Measurements from ENCODE around the gene AGTPBP1.

The AGTPBP1 gene

GRCh38 chr9:85676790-85677189 lies 65.0 kb downstream of the AGTPBP1 start:
- H3K27me3 ChIP-seq (replicated peaks; ENCODE audit: control insufficient read depth, insufficient read depth, low read length), result no peaks in the 10 kb centered on the region
- H3K4me1 ChIP-seq (ENCODE audit: control insufficient read depth, insufficient read depth, low read length), result no peaks in the 10 kb centered on the region
- H3K36me3 ChIP-seq (ENCODE audit: control insufficient read depth, insufficient read depth, low read length, severe bottlenecking), result no peaks in the 10 kb centered on the region
- H3K9ac ChIP-seq (ENCODE audit: low read length), result no peak overlapping the region
- H3K9me3 ChIP-seq (ENCODE audit: control insufficient read depth, low read length), result no peaks in the 10 kb centered on the region
- no peak for DNase-seq (ENCODE audit: low read depth)
- no peak overlapping the region for H3K4me3 ChIP-seq (ENCODE audit: low read length)

GRCh38 chr9:85667374-85667773 lies 74.4 kb downstream of the AGTPBP1 start:
- H3K27me3 ChIP-seq (replicated peaks; ENCODE audit: control insufficient read depth, insufficient read depth, low read length), result no peaks in the 10 kb centered on the region
- no peaks in the 10 kb centered on the region for H3K9me3 ChIP-seq (ENCODE audit: control insufficient read depth, low read length)
- peaks cover 9% of the 10 kb centered on the region for H3K4me1 ChIP-seq (ENCODE audit: control insufficient read depth, insufficient read depth, low read length)
- H3K36me3 ChIP-seq (ENCODE audit: control insufficient read depth, insufficient read depth, low read length, severe bottlenecking), result no peaks in the 10 kb centered on the region
- H3K9ac ChIP-seq (ENCODE audit: low read length), result no peak overlapping the region
- no peak overlapping the region for H3K4me3 ChIP-seq (ENCODE audit: low read length)
- no peak for DNase-seq (ENCODE audit: low read depth)

GRCh38 chr9:85666086-85666485 lies 75.7 kb downstream of the AGTPBP1 start:
- peaks cover 9% of the 10 kb centered on the region for H3K4me1 ChIP-seq (ENCODE audit: control insufficient read depth, insufficient read depth, low read length)
- no peaks in the 10 kb centered on the region for H3K36me3 ChIP-seq (ENCODE audit: control insufficient read depth, insufficient read depth, low read length, severe bottlenecking)
- H3K9me3 ChIP-seq (ENCODE audit: control insufficient read depth, low read length), result no peaks in the 10 kb centered on the region
- H3K9ac ChIP-seq (ENCODE audit: low read length), result no peak overlapping the region
- no peak overlapping the region for H3K4me3 ChIP-seq (ENCODE audit: low read length)
- H3K27me3 ChIP-seq (replicated peaks; ENCODE audit: control insufficient read depth, insufficient read depth, low read length), result no peaks in the 10 kb centered on the region
- no peak for DNase-seq (ENCODE audit: low read depth)

GRCh38 chr9:85662573-85662972 lies 79.2 kb downstream of the AGTPBP1 start:
- Histone ChIP-seq H3K27me3 (replicated peaks; ENCODE audit: control insufficient read depth, insufficient read depth, low read length) (no peaks in the 10 kb centered on the region), H3K4me1 (ENCODE audit: control insufficient read depth, insufficient read depth, low read length) (peaks cover 9% of the 10 kb centered on the region), H3K9ac (ENCODE audit: low read length) (no peak overlapping the region), H3K36me3 (ENCODE audit: control insufficient read depth, insufficient read depth, low read length, severe bottlenecking) (no peaks in the 10 kb centered on the region), H3K4me3 (ENCODE audit: low read length) (no peak overlapping the region), H3K9me3 (ENCODE audit: control insufficient read depth, low read length) (no peaks in the 10 kb centered on the region)
- DNase-seq (ENCODE audit: low read depth), result peak; percentile 4

DNA sequence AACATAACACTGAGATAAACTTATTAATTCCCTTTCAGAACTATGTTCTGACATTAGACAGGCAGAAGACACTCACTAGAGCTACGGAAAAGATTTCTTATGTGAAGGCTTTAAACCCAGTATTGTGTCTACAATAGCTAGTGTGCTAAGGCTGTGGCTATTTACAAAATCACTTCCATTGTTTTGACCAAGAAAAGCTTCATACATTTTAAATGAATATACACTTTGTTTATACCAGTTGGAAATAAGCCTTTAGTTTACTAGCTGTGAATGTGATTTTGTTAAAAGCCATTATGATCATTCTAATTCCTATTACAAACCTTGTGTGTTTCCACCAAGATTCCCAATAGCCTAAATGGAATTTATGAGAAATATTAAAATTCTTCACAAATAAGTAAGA lies 83.0 kb downstream of the AGTPBP1 start:
- Histone ChIP-seq H3K9ac (ENCODE audit: low read length) (no peak overlapping the region), H3K9me3 (ENCODE audit: control insufficient read depth, low read length) (no peaks in the 10 kb centered on the region), H3K4me3 (ENCODE audit: low read length) (no peak overlapping the region), H3K4me1 (ENCODE audit: control insufficient read depth, insufficient read depth, low read length) (peaks cover 9% of the 10 kb centered on the region), H3K36me3 (ENCODE audit: control insufficient read depth, insufficient read depth, low read length, severe bottlenecking) (no peaks in the 10 kb centered on the region), H3K27me3 (replicated peaks; ENCODE audit: control insufficient read depth, insufficient read depth, low read length) (no peaks in the 10 kb centered on the region)
- DNase-seq (ENCODE audit: low read depth), result no peak

DNA sequence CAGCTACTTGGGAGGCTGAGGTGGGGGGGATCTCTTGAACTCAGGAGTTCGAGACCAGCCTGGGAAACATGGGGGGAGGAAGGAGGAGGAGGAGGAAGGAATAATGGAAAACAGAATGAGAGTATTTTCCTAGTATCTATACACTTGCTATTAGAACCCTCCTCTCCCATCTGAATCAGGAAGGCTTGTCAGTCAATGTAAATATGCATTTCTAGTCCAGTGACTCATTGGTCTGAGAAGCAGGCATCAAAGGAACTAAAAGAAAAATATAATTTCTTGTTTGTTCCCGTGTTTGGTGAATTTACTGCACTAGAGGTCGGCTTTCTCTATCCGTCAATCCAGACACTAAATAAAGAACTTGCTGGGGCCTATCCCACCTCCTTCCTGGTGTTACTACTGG lies 88.6 kb downstream of the AGTPBP1 start:
- no peaks in the 10 kb centered on the region for H3K27me3 ChIP-seq (replicated peaks; ENCODE audit: control insufficient read depth, insufficient read depth, low read length)
- H3K9ac ChIP-seq (ENCODE audit: low read length), result no peak overlapping the region
- H3K4me1 ChIP-seq (ENCODE audit: control insufficient read depth, insufficient read depth, low read length), result no peaks in the 10 kb centered on the region
- H3K4me3 ChIP-seq (ENCODE audit: low read length), result no peak overlapping the region
- no peaks in the 10 kb centered on the region for H3K36me3 ChIP-seq (ENCODE audit: control insufficient read depth, insufficient read depth, low read length, severe bottlenecking)
- DNase-seq (ENCODE audit: low read depth), result no peak
- H3K9me3 ChIP-seq (ENCODE audit: control insufficient read depth, low read length), result no peaks in the 10 kb centered on the region

- peaks cover 3% of the 10 kb centered on the region for H3K4me1 ChIP-seq (ENCODE audit: control insufficient read depth, insufficient read depth, low read length)
- DNase-seq (ENCODE audit: low read depth), result no peak
- no peaks in the 10 kb centered on the region for H3K9me3 ChIP-seq (ENCODE audit: control insufficient read depth, low read length)
- H3K36me3 ChIP-seq (ENCODE audit: control insufficient read depth, insufficient read depth, low read length, severe bottlenecking), result no peaks in the 10 kb centered on the region
- H3K4me3 ChIP-seq (ENCODE audit: low read length), result no peak overlapping the region
- no peaks in the 10 kb centered on the region for H3K27me3 ChIP-seq (replicated peaks; ENCODE audit: control insufficient read depth, insufficient read depth, low read length)
- no peak overlapping the region for H3K9ac ChIP-seq (ENCODE audit: low read length)
Observed at GRCh38 chr9:85647571-85647970, 94.2 kb downstream of the AGTPBP1 start.

DNA sequence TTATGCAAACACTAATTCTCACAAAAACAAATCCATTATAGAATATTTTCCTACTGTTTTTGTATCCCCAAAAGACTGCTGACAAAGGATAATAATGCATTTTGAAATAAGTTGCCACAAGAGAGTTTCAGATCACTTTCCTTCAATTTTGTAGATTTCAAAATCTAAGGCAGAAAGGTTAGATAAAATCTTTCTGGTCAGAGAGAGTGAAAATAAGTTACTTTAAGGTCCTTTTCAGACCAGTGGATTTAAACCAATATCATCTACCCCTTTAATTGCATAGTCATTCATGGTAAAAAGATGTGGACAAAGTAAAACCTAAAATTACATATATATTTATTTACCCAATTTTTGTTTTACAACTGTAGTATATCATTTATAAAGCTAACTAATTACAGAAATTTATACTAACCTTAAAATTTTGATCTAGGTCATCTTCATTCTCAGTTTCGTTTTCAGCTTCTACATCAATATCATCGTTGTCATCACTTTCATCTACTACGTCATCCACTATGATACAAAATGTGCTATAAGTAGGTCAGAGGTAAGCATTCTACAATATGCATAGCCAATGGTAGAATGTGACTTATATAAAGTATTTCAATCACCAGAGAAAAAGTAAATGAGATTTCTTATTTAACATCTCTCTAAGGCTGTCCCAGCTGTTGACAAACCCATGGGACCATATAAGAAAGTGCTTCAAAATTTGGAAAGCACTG lies 95.7 kb downstream of the AGTPBP1 start:
- Histone ChIP-seq H3K9me3 (ENCODE audit: control insufficient read depth, low read length) (no peaks in the 10 kb centered on the region), H3K4me1 (ENCODE audit: control insufficient read depth, insufficient read depth, low read length) (peaks cover 3% of the 10 kb centered on the region), H3K27me3 (replicated peaks; ENCODE audit: control insufficient read depth, insufficient read depth, low read length) (no peaks in the 10 kb centered on the region), H3K9ac (ENCODE audit: low read length) (no peak overlapping the region), H3K36me3 (ENCODE audit: control insufficient read depth, insufficient read depth, low read length, severe bottlenecking) (no peaks in the 10 kb centered on the region), H3K4me3 (ENCODE audit: low read length) (no peak overlapping the region)
- no peak for DNase-seq (ENCODE audit: low read depth)

DNA sequence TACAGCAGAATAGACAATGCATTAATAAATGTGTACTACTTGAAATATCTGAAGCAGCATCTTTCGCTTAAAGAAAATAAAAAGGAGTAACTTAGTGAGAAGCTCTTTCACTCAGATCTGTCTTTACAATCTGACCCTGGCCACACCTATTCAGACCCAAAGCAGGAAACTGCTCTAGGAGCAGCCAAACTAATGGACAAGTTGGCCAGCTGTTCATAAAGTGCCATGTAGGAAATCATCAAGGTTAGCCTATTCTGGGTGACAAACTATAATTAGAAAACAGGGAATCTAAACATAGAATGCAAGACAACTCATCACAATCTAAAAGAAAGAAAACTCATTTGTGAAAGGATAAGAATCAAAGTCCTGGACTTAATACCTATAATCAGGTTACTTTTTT lies 101.3 kb downstream of the AGTPBP1 start:
- H3K9me3 ChIP-seq (ENCODE audit: control insufficient read depth, low read length), result no peaks in the 10 kb centered on the region
- H3K4me1 ChIP-seq (ENCODE audit: control insufficient read depth, insufficient read depth, low read length), result no peaks in the 10 kb centered on the region
- H3K4me3 ChIP-seq (ENCODE audit: low read length), result no peak overlapping the region
- no peak overlapping the region for H3K9ac ChIP-seq (ENCODE audit: low read length)
- H3K36me3 ChIP-seq (ENCODE audit: control insufficient read depth, insufficient read depth, low read length, severe bottlenecking), result no peaks in the 10 kb centered on the region
- DNase-seq (ENCODE audit: low read depth), result no peak
- H3K27me3 ChIP-seq (replicated peaks; ENCODE audit: control insufficient read depth, insufficient read depth, low read length), result no peaks in the 10 kb centered on the region

DNA sequence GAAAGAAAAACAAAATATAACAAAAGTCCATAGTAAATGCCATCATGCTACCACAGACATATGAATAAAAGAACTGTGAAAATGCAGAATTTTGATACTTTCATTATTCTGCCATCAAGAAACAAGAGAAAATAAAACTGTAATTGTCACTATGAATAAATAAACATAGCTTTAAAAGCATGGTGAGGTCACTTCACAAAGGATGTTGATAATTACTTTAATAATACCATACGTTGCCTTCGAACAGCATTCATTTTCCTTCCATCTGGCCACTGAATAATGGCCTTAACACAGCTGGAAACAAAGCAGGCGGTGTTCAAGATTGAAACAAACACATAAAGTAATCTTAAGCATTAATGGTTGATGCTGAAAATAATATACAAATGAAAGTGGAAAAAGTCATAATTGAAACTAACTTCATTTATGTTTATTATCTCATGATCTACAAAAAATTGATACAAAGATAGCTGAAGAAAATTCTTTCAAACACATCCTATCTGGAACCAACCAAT lies 102.0 kb downstream of the AGTPBP1 start:
- Histone ChIP-seq H3K27me3 (replicated peaks; ENCODE audit: control insufficient read depth, insufficient read depth, low read length) (no peaks in the 10 kb centered on the region), H3K4me1 (ENCODE audit: control insufficient read depth, insufficient read depth, low read length) (no peaks in the 10 kb centered on the region), H3K4me3 (ENCODE audit: low read length) (no peak overlapping the region), H3K9me3 (ENCODE audit: control insufficient read depth, low read length) (no peaks in the 10 kb centered on the region), H3K9ac (ENCODE audit: low read length) (no peak overlapping the region), H3K36me3 (ENCODE audit: control insufficient read depth, insufficient read depth, low read length, severe bottlenecking) (no peaks in the 10 kb centered on the region)
- DNase-seq (ENCODE audit: low read depth), result no peak

DNA sequence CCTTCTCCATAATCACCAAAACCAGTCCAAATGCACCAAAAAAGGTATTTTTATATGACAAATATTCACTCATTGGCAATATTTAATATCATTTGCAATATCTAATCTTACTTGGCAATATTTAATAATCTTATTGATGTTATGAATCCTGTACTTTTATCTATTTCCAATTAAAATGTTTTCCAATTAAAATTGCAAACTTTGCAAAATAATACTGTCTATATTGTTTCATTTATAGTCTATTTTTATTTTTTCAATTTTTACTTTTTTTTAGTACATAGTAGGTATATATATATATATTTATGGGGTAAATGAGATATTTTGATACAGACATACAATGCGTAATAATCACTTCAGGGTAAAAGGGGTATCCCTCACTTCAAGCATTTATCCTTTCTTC lies 109.9 kb downstream of the AGTPBP1 start:
- H3K27me3 ChIP-seq (replicated peaks; ENCODE audit: control insufficient read depth, insufficient read depth, low read length), result no peaks in the 10 kb centered on the region
- no peak overlapping the region for H3K4me3 ChIP-seq (ENCODE audit: low read length)
- no peaks in the 10 kb centered on the region for H3K4me1 ChIP-seq (ENCODE audit: control insufficient read depth, insufficient read depth, low read length)
- no peak for DNase-seq (ENCODE audit: low read depth)
- no peak overlapping the region for H3K9ac ChIP-seq (ENCODE audit: low read length)
- H3K36me3 ChIP-seq (ENCODE audit: control insufficient read depth, insufficient read depth, low read length, severe bottlenecking), result peaks cover 2% of the 10 kb centered on the region
- no peaks in the 10 kb centered on the region for H3K9me3 ChIP-seq (ENCODE audit: control insufficient read depth, low read length)

DNA sequence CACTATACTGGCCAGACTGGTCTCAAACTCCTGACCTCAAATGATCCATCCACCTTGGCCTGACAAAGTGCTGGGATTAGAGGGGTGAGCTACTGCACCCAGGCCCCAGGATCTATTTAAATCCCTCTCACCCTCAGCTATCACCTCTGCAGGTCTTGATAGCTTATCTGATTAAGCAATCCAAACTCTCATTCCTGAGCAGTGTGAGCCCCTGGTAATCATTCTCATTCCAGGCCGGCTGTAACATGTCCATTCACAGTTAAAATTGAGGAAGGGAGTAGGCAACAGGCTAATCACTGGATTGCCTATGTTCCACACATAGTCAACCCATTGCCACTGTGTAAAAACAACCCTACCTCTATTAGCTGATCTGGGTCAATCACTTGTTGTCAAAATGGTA lies 111.1 kb downstream of the AGTPBP1 start:
- peaks cover 2% of the 10 kb centered on the region for H3K36me3 ChIP-seq (ENCODE audit: control insufficient read depth, insufficient read depth, low read length, severe bottlenecking)
- no peak for DNase-seq (ENCODE audit: low read depth)
- H3K27me3 ChIP-seq (replicated peaks; ENCODE audit: control insufficient read depth, insufficient read depth, low read length), result no peaks in the 10 kb centered on the region
- no peaks in the 10 kb centered on the region for H3K4me1 ChIP-seq (ENCODE audit: control insufficient read depth, insufficient read depth, low read length)
- H3K9ac ChIP-seq (ENCODE audit: low read length), result no peak overlapping the region
- H3K9me3 ChIP-seq (ENCODE audit: control insufficient read depth, low read length), result no peaks in the 10 kb centered on the region
- H3K4me3 ChIP-seq (ENCODE audit: low read length), result no peak overlapping the region

Measured in adipocyte (in vitro differentiated cells).